GM23338 (cell line): ENCODE data around the gene RAB4A. TPM values are rescaled to one million over a fixed set of nuclear protein-coding genes. Genes with fewer than 3 reads are reported as not detected.

ENCODE experiments used
- ATAC-seq: fragments of 200-7000 bp; cut with Tn5 transposase; 3 replicates; pipeline ENCODE4 v1.9.1; 2020
- DNase-seq: peaks from one replicate; pipeline ENCODE4 v3.0.0-alpha.2; 2015; ENCODE audit warnings: low spot score
- H2AFZ ChIP-seq: fragments of 200-600 bp; sonication (generic); 2 replicates; pipeline ENCODE4 v1.8.0; 2016; ENCODE audit warnings: antibody characterized with exemption, mild to moderate bottlenecking, moderate library complexity
- H3F3A ChIP-seq: fragments of 200-600 bp; sonication (generic); replicated peaks from 2 replicates; pipeline ENCODE4 v1.8.0; 2017; ENCODE audit warnings: antibody characterized with exemption, mixed run types, low read depth
- H3K27ac ChIP-seq: fragments of 200-600 bp; sonication (generic); 2 replicates; pipeline ENCODE4 v1.6.1; 2016; ENCODE audit warnings: low read depth
- H3K27me3 ChIP-seq: fragments of 200-600 bp; sonication (generic); 2 replicates; pipeline ENCODE4 v1.8.0; 2016; ENCODE audit warnings: mild to moderate bottlenecking, mixed run types, moderate library complexity; ENCODE audit not compliant: insufficient read depth
- H3K36me3 ChIP-seq: fragments of 200-600 bp; sonication (generic); 2 replicates; pipeline ENCODE4 v1.8.0; 2016; ENCODE audit warnings: mild to moderate bottlenecking; ENCODE audit not compliant: insufficient read depth
- H3K4me1 ChIP-seq: fragments of 200-600 bp; sonication (generic); 2 replicates; pipeline ENCODE4 v1.8.0; 2016; ENCODE audit warnings: mild to moderate bottlenecking, moderate library complexity; ENCODE audit not compliant: insufficient read depth
- H3K4me2 ChIP-seq: fragments of 200-600 bp; sonication (generic); 2 replicates; pipeline ENCODE4 v1.7.1; 2017; ENCODE audit warnings: mixed run types
- H3K4me3 ChIP-seq: fragments of 200-600 bp; sonication (generic); 2 replicates; pipeline ENCODE4 v1.6.1; 2016; ENCODE audit warnings: mixed run types
- H3K79me2 ChIP-seq: fragments of 200-600 bp; sonication (generic); replicated peaks from 2 replicates; pipeline ENCODE4 v1.8.0; 2017; ENCODE audit warnings: mild to moderate bottlenecking; ENCODE audit not compliant: insufficient read depth
- H3K9me2 ChIP-seq: fragments of 200-600 bp; sonication (generic); 2 replicates; pipeline ENCODE4 v1.8.0; 2017; ENCODE audit not compliant: insufficient read depth
- H4K20me1 ChIP-seq: fragments of 200-600 bp; sonication (generic); replicated peaks from 2 replicates; pipeline ENCODE4 v1.8.0; 2017; ENCODE audit warnings: mild to moderate bottlenecking; ENCODE audit not compliant: insufficient read depth
- H3K27ac Mint-ChIP-seq: 2 replicates; pipeline ENCODE4 v1.8.0; 2020; ENCODE audit warnings: inconsistent platforms, mild to moderate bottlenecking, moderate library complexity, mixed read lengths
- H3K27me3 Mint-ChIP-seq: 3 replicates; pipeline ENCODE4 v1.8.0; 2022; ENCODE audit warnings: low read depth, mild to moderate bottlenecking, moderate library complexity, mixed read lengths, inconsistent platforms; ENCODE audit not compliant: insufficient read depth, poor library complexity
- H3K36me3 Mint-ChIP-seq: 3 replicates; pipeline ENCODE4 v1.8.0; 2021; ENCODE audit warnings: low read depth, mild to moderate bottlenecking, inconsistent platforms, moderate library complexity, mixed read lengths
- H3K4me1 Mint-ChIP-seq: 3 replicates; pipeline ENCODE4 v1.8.0; 2020; ENCODE audit warnings: mild to moderate bottlenecking, inconsistent platforms, mixed read lengths
- H3K4me3 Mint-ChIP-seq: 3 replicates; pipeline ENCODE4 v1.8.0; 2021; ENCODE audit warnings: moderate library complexity, mild to moderate bottlenecking, inconsistent platforms, mixed read lengths
- H3K9me3 Mint-ChIP-seq: 3 replicates; pipeline ENCODE4 v1.8.0; 2020; ENCODE audit warnings: moderate library complexity, mild to moderate bottlenecking, inconsistent platforms, mixed read lengths
- CREB1 ChIP-seq: fragments of 250-450 bp; sonication (Bioruptor Pico); IDR thresholded peaks from 2 replicates; pipeline ENCODE4 v1.5.0; 2020; ENCODE audit warnings: low read depth, mild to moderate bottlenecking, moderate library complexity
- CTCF ChIP-seq, 2 experiments: fragments of 200-600 bp in 1 of 2; sonication (generic) in 1 of 2; conservative IDR thresholded peaks; 2 replicates each; pipeline versions ENCODE4 v1.5.1 to v1.6.1; 2016 to 2017; ENCODE audit warnings: antibody characterized with exemption in 2 of 2, low read depth in 2 of 2, mild to moderate bottlenecking in 2 of 2, moderate library complexity in 1 of 2
- EZH2 ChIP-seq: fragments of 200-600 bp; sonication (generic); IDR thresholded peaks from one replicate; pipeline ENCODE4 v1.8.0; 2017; ENCODE audit warnings: antibody characterized with exemption, mild to moderate bottlenecking, low read depth; ENCODE audit not compliant: unreplicated experiment
- EZH2phosphoT487 ChIP-seq: fragments of 200-600 bp; sonication (generic); IDR thresholded peaks from one replicate; pipeline ENCODE4 v1.8.1; 2018; ENCODE audit warnings: antibody characterized with exemption; ENCODE audit not compliant: unreplicated experiment
- JUNB ChIP-seq: IDR thresholded peaks from one replicate; pipeline ENCODE4 v1.6.1; 2016; ENCODE audit warnings: antibody characterized with exemption; ENCODE audit not compliant: unreplicated experiment
- NANOG ChIP-seq: IDR thresholded peaks from 2 replicates; pipeline ENCODE4 v1.6.1; 2016; ENCODE audit warnings: antibody characterized with exemption, borderline replicate concordance
- POLR2AphosphoS5 ChIP-seq: IDR thresholded peaks from 2 replicates; pipeline ENCODE4 v1.6.1; 2016; ENCODE audit warnings: antibody characterized with exemption, low read depth
- REST ChIP-seq: IDR thresholded peaks from one replicate; pipeline ENCODE4 v1.6.1; 2018; ENCODE audit warnings: antibody characterized with exemption; ENCODE audit not compliant: unreplicated experiment
- STAT1 ChIP-seq: IDR thresholded peaks from one replicate; pipeline ENCODE4 v1.6.1; 2016; ENCODE audit warnings: antibody characterized with exemption; ENCODE audit not compliant: unreplicated experiment
- ZNF114 ChIP-seq: fragments of 250-450 bp; sonication (Bioruptor Pico); IDR thresholded peaks from 2 replicates; pipeline ENCODE4 v1.5.0; 2020; ENCODE audit warnings: mild to moderate bottlenecking, moderate library complexity
- ZNF331 ChIP-seq: fragments of 250-450 bp; sonication (Bioruptor Pico); IDR thresholded peaks from 2 replicates; pipeline ENCODE4 v1.5.0; 2020; ENCODE audit warnings: low read depth, mild to moderate bottlenecking, moderate library complexity
- ZNF462 ChIP-seq: fragments of 250-450 bp; sonication (Bioruptor Pico); IDR thresholded peaks from 2 replicates; pipeline ENCODE4 v1.5.0; 2020; ENCODE audit warnings: mild to moderate bottlenecking, moderate library complexity
- polyA plus RNA-seq: library from polyadenylated mRNA; unstranded; fragments of >200 nt; fragmentation: Nextera tagmentation; extraction: Ambion mirVana; gene quantifications from 2 replicates; pipeline ENCODE4 v1.2.1, GENCODE V29; 2016
- total RNA-seq: library from RNA; depleted of rRNA; stranded (reverse); fragments of >200 nt; shearing (Covaris generic); gene quantifications from 2 replicates; pipeline ENCODE4 v1.2.3, GENCODE V29; 2014
- TF ChIP-seq, protein P1 (sequence below): IDR thresholded peaks from 2 replicates; pipeline ENCODE4 v1.6.1; 2016; ENCODE audit warnings: antibody characterized with exemption

The RAB4A gene
- total and polyA plus RNA-seq, 2 experiments from 2014 or later = 37.5 to 50.8 TPM

DNA sequence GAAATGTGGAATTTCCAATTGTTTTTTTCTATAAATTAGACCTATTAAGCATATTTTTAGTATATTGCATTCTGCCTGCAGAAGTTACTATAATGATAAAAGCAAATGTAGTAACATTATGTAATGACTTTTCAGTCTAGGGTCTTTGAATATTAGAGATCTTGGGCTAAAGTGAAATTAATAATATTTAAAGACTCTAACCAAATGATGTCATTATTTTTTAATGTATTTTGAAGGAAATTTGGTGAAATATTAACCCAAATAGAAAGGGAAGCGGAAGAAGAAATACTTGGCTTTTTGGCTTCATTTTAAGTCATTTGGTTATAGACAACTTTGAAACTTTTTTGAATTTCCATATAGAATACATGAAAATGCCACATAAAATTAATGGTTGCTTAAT, 26.8 kb downstream of the RAB4A start:
- H3K4me3 Mint-ChIP-seq = no peak overlapping the region
- TF ChIP-seq EZH2 = no peak
- TF ChIP-seq NANOG = no peak
- TF ChIP-seq CTCF (conservative IDR thresholded peaks at IDR 0.05; ENCODE audit: low read depth in 2 of 2) = no peak
- TF ChIP-seq EZH2phosphoT487 = no peak
- no peak for TF ChIP-seq REST
- TF ChIP-seq POLR2AphosphoS5 = no peak
- TF ChIP-seq, protein P1, sequence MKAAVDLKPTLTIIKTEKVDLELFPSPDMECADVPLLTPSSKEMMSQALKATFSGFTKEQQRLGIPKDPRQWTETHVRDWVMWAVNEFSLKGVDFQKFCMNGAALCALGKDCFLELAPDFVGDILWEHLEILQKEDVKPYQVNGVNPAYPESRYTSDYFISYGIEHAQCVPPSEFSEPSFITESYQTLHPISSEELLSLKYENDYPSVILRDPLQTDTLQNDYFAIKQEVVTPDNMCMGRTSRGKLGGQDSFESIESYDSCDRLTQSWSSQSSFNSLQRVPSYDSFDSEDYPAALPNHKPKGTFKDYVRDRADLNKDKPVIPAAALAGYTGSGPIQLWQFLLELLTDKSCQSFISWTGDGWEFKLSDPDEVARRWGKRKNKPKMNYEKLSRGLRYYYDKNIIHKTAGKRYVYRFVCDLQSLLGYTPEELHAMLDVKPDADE = no peak
- TF ChIP-seq JUNB = no peak
- TF ChIP-seq ZNF462 (CRISPR knock-in tag) = no peak
- no peak for TF ChIP-seq ZNF114 (CRISPR knock-in tag)
- no peak for TF ChIP-seq CREB1 (CRISPR knock-in tag)
- TF ChIP-seq STAT1 = no peak
- no peak for TF ChIP-seq ZNF331 (CRISPR knock-in tag)

More for the DNA sequence above, 26.8 kb downstream of the RAB4A start:
- Histone ChIP-seq H4K20me1 (0 out of 2 replicates have a peak, but pooled peaks cover 4% of the 10 kb centered on the region), H3K4me2 (no peak overlapping the region), H2AFZ (no peak overlapping the region), H3K9me2 (no peaks in the 10 kb centered on the region), H3F3A (no peaks in the 10 kb centered on the region), H3K36me3 (0 out of 2 replicates have a peak, but pooled peaks cover 8% of the 10 kb centered on the region), H3K79me2 (no peaks in the 10 kb centered on the region), H3K27ac (no peak overlapping the region), H3K4me3 (no peak overlapping the region), H3K27me3 (no peaks in the 10 kb centered on the region), H3K4me1 (no peaks in the 10 kb centered on the region)
- no peak for ATAC-seq
- H3K36me3 Mint-ChIP-seq = peaks cover 10% of the 10 kb centered on the region
- no peaks in the 10 kb centered on the region for H3K9me3 Mint-ChIP-seq
- H3K4me1 Mint-ChIP-seq = peaks cover 7% of the 10 kb centered on the region; the same call in 2 of the 3 replicates
- no peak overlapping the region for H3K27ac Mint-ChIP-seq
- H3K27me3 Mint-ChIP-seq = peaks cover 5% of the 10 kb centered on the region
- DNase-seq = no peak
